Transverse colon (tissue), 4 donors: Measurements from ENCODE around the gene RETN.
A peak's percentile ranks its signal among the peaks of the same experiment; 100 is the strongest.

Experiments
- CTCF ChIP-seq, 5 experiments: fragments of 200-600 bp in 3 of 5; fragments of 450-650 bp in 2 of 5; sonication (generic) in 3 of 5; IDR thresholded peaks; 1 replicate in 2 of 5; 2 replicates in 3 of 5; pipeline ENCODE4 v1.5.1; 2016 to 2017; ENCODE audit warnings: antibody characterized with exemption in 5 of 5, inconsistent platforms in 3 of 5, mild to moderate bottlenecking in 2 of 5, moderate library complexity in 1 of 5
- EP300 ChIP-seq: sonication (generic); formaldehyde crosslinking; IDR thresholded peaks from one replicate; pipeline ENCODE4 v1.6.1; 2017; ENCODE audit warnings: antibody characterized with exemption, low read depth
- POLR2A ChIP-seq: fragments of 450-650 bp; IDR thresholded peaks from one replicate; pipeline ENCODE4 v1.6.1; 2016; ENCODE audit warnings: antibody characterized with exemption, mild to moderate bottlenecking, moderate library complexity
- POLR2AphosphoS5 ChIP-seq, 3 donors: sonication (generic); formaldehyde crosslinking; IDR thresholded peaks; one replicate each; pipeline ENCODE4 v1.6.1; 2016; ENCODE audit warnings: antibody characterized with exemption in 3 of 3

- TF ChIP-seq EP300: no peak
- TF ChIP-seq POLR2A: no peak
- TF ChIP-seq CTCF (IDR thresholded peaks at IDR 0.05): no peak
- peak in 1 of 3 donors; percentile 5 for TF ChIP-seq POLR2AphosphoS5 (IDR thresholded peaks at IDR 0.05)
These were observed 23.7 kb upstream of the RETN start for GRCh38 chr19:7645163-7645562.
